GM18867 (cell line): ENCODE results near the gene CDYL.

Experiments
- ATAC-seq: cut with Tn5 transposase; IDR thresholded peaks from one replicate; pipeline ENCODE4 v1.9.1; 2021; ENCODE audit warnings: mild to moderate bottlenecking, moderate library complexity; ENCODE audit not compliant: unreplicated experiment

The CDYL gene

GRCh38 chr6:4774296-4774695 lies 1.9 kb upstream of the CDYL start:
- ATAC-seq = no peak

- no peak for ATAC-seq
These were observed 1.3 kb upstream of the CDYL start for GRCh38 chr6:4774715-4775493.

DNA sequence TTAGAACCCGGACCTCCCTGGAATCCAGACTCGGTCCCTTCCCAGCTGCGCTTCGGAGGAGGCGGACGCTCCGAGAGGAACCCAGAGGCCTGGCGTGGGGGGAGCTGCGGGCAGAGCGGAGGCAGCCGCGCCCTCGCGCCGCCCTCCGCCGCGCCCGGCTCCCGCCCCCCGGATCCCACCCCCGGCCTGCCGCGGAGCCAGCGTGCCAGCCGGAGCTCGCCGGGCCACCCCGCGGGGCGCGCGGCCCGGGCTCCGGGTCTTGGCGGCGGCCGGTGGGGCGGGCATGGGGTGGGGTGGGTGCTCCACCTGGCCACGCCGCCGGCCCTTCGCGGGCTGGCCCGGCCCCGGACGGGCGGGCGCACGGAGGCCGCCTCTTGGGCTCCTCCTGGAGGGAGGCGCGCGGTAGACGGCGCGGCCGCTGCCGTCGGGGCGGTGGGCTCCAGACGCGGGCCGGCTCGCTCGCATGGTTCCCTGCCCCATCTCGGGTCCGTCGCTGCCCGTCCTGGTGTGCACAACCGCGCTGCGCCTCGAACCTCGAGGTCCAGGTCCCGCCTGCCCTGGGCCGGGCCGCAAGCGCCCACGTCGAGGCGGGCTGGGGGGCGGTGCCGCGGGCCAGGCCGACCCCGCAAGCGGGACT lies 592 bp upstream of the CDYL start:
- peak; percentile 56 for ATAC-seq

DNA sequence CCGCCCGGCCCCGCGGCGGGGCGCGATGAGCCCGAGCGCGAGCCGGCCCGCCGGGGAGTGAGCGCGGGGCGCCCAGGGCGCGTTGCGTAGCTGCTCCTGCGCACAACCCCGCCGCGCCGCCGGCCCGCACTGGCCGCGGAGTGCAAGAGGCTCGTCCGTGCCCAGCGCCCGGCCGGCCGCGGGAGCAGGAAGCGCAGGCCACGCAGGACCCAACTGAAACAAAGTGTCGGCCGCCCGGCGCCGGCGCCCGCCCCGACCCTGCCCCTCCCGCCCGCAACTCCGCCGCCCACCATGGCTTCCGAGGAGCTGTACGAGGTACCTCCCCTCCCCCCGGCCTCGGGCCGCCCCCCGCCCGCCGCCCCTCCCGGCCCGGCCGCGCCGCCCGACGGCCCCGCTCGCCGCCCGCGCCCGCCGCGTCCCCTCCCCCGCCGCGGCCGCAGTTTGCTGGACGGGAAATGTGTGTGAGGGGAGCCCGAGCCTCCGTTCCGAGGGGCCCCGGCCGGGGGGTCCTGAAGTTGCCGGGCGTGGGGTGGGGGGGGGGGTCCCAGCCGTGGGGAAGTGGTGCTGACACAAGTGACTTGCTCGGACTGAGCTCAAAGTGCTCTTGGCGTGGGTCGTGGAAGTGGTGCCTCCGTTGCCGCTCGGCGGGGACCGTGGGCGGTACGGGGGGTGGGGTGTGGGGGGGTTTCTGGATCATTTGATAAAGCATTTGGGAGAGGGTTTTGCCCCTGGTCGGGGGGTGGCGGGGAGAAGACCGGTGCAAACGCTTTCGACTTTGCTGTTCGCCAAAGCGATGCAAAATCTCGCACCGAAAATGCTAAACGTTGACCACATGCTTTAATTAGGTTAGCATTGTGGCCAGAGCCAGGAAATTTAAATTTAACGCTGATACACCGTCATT lies 539 bp downstream of the CDYL start:
- peak; percentile 24 for ATAC-seq

GRCh38 chr6:4777394-4777935 lies 1.3 kb downstream of the CDYL start:
- ATAC-seq = no peak

GRCh38 chr6:4778086-4778485 lies 1.9 kb downstream of the CDYL start:
- no peak for ATAC-seq

GRCh38 chr6:4780360-4780812 lies 4.2 kb downstream of the CDYL start:
- ATAC-seq = no peak

DNA sequence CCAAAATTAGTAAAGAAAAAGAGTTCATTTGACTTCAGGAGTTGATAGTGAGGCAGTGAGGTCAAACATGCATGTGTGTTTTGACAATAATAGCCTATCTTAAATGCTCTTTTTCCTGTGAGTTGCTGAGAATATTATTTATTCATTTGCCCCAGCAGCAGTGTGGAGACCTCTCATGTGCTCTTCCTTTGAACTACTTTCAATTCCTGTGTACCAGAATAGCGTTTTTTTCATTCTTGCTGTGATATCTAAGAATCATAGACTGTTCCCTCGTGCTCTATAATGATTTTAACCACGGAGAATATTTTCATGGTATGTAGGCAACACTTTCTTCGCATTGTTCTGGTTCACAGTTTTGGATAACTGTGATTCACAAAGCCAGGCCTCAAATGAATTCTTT lies 5.2 kb downstream of the CDYL start:
- no peak for ATAC-seq

DNA sequence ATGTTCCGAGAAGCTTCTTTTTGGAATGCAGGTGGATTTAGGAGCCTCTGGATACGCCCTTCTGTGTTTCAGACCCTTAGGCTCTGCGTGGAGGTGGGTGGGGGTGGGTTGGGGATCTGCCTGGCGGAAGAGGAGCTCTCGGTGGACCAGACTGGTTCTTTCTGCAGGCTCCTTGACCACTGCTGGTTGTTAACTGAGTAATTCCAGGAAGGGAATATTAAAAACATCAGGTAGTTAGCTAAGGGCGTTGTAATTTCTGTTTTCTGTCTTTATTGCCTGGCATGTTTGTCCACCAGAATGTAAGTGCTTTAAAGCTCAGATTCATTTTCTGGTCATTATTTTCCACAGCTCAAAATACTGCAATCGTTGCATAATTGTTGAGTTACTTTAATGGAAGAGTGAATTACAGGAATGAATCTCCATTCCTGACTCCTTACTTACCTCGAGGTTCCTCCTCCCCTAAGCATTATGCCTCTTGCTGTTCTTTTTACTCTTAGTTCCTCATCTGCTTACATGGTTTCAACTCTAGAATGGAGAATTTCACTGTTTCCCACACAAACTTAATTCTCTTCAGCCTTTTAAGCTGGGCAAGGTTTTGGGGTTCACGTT lies 5.9 kb downstream of the CDYL start:
- ATAC-seq = no peak

- ATAC-seq = no peak
These were observed 10.8 kb downstream of the CDYL start for GRCh38 chr6:4786996-4787395.

DNA sequence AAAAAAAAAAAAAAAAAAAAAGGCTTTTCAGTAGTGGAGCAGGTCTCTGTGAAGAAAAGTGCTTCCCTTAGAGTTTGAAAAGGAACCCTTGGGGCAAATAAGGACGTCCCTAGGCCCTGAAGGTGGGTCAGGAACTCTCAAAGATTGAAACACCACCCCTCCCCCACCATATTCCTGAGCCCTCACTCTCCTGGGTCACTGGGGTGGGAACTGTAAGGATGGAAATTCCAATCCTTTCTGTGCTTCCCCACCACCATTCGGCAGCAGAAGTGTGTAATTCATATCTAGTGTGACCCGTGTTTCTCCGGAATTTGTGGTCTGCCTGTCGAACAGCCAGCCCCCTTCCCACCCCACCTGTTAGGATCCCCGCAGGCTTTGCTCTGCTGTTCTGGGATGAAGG lies 12.3 kb downstream of the CDYL start:
- no peak for ATAC-seq

DNA sequence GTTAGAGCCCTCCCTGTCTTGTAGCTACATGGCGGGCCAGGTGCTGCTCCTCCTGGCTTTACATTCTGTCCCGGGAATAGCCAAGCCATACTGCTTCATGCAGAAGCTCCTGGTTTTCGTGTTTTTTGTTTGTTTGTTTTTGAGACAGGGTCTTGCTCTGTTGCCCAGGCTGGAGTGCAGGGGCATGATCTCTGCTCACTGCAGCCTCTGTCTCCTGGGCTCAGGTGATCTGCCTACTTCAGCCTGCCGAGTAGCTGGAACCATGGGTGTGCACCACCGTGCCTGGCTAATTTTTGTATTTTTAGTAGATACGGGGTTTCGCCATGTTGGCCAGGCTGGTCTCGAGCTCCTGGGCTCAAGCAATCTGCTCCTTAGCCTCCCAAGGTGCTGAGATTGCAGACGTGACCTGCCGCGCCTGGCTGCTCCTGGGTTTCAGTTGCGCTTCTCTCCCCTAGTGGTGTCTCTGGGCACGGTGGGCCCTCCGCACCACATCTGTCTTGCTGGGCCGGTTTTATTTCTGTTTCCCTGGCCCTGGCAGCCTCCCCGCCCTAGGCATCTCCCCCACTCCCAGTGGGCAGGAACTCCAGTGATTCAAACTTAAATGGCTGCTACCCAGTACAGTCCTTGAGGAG lies 12.9 kb downstream of the CDYL start:
- ATAC-seq = peak; percentile 88

GRCh38 chr6:4790158-4790899 lies 14.1 kb downstream of the CDYL start:
- peak; percentile 33 for ATAC-seq

GRCh38 chr6:4794140-4794707 lies 18.0 kb downstream of the CDYL start:
- no peak for ATAC-seq

GRCh38 chr6:4797587-4797986 lies 21.4 kb downstream of the CDYL start:
- no peak for ATAC-seq

DNA sequence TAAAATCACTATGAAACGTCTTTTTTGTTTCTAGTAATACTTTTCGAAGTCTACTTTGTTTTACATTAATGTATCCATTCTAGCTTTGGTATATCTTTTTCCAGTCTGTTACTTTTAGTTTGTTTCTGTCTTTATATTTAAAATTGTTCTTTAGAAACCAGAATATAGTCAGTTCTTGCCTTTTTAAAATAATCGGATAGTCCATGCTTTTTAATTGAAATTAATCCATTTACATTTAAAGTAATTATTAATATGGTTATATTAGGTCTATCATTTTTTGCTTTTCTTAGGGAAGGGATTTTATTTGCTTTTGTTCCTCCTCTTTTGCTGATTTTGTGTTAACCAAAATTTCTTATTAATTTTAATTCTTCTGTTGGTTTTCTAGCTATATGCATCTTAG lies 23.7 kb downstream of the CDYL start:
- ATAC-seq = no peak

DNA sequence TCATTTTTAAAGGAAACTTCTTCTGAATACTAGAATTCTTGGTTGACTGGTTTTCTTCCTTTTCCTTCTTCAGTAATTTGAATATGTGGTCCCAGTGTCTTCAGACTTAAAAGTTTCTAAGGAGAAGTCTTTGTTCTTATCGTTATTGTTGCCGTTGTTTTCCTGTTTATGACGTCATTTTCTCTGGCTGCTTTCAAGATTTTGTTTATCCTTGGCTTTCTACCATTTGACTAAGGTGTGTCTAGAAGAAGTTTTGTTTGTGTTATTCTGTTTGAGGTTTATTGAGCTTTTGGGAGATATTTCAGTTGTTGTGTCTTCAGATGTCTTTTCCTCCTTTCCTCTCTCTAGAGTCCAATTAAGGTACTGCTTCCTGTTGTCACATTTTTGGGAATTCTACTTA lies 24.5 kb downstream of the CDYL start:
- ATAC-seq = no peak

GRCh38 chr6:4801491-4802110 lies 25.4 kb downstream of the CDYL start:
- ATAC-seq = peak; percentile 61
